ENCODE measurements around the gene CNPY4.
"Not testable (repeated sequence)": the region's sequence is repeated elsewhere in the genome, so short reads cannot be mapped to it uniquely, and the experiment has no call there.

The CNPY4 gene

GRCh38 chr7:100119970-100120732 lies 717 bp downstream of the CNPY4 start:
- peak; percentile 56 for DNase-seq (ENCODE audit: low read depth)

GRCh38 chr7:100120733-100121036 lies 1.3 kb downstream of the CNPY4 start:
- DNase-seq (ENCODE audit: low read depth), result no peak

DNA sequence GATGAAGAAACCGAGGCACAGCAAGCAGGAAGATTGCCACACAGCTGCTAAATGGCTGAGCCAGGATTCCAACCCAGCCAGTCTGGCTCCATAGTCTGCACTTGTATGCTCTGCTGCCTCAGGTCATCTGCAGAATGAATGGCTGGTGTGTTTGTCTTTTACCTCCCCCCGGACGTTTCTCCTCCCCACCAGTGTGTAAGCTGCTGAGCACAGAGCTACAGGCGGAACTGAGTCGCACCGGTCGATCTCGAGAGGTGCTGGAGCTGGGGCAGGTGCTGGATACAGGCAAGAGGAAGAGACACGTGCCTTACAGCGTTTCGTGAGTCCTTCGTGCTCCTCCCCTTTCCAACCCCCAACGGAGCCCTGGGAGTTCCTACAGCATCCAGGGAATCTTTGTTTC lies 2.6 kb downstream of the CNPY4 start:
- DNase-seq (ENCODE audit: low read depth), result no peak

DNA sequence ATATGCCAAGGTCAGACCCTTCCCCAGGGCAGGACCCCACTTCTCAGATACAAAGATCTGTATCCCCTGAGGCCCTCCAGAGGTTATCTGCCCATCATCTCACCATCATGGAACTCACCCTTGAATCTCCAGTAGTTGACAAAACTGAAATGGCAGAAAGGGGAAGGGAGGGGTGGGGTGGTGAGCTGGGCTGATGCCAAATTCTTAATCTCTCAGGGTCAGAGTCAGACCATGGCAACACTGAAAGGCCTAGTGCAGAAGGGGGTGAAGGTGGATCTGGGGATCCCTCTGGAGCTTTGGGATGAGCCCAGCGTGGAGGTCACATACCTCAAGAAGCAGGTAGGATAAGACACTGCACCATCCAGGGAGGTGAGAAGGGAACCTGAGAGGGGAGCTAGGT lies 3.1 kb downstream of the CNPY4 start:
- no peak for DNase-seq (ENCODE audit: low read depth)

DNA sequence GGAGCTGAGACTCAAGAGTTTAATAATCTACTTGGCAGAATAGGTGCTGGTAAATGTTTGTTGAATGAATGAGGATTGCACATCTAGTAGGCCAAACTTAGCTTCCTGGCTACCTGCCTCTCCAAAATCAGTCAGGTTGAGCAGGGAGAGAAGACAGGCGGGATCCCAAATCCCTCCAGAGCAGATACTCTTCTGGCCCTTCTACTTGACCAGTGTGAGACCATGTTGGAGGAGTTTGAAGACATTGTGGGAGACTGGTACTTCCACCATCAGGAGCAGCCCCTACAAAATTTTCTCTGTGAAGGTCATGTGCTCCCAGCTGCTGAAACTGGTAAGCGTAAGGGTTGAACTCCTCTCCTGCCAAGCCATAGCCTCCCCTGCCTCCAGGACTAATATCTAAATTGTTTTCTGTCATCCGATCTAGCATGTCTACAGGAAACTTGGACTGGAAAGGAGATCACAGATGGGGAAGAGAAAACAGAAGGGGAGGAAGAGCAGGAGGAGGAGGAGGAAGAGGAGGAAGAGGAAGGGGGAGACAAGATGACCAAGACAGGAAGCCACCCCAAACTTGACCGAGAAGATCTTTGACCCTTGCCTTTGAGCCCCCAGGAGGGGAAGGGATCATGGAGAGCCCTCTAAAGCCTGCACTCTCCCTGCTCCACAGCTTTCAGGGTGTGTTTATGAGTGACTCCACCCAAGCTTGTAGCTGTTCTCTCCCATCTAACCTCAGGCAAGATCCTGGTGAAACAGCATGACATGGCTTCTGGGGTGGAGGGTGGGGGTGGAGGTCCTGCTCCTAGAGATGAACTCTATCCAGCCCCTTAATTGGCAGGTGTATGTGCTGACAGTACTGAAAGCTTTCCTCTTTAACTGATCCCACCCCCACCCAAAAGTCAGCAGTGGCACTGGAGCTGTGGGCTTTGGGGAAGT lies 5.1 kb downstream of the CNPY4 start:
- no peak for DNase-seq (ENCODE audit: low read depth)

DNA sequence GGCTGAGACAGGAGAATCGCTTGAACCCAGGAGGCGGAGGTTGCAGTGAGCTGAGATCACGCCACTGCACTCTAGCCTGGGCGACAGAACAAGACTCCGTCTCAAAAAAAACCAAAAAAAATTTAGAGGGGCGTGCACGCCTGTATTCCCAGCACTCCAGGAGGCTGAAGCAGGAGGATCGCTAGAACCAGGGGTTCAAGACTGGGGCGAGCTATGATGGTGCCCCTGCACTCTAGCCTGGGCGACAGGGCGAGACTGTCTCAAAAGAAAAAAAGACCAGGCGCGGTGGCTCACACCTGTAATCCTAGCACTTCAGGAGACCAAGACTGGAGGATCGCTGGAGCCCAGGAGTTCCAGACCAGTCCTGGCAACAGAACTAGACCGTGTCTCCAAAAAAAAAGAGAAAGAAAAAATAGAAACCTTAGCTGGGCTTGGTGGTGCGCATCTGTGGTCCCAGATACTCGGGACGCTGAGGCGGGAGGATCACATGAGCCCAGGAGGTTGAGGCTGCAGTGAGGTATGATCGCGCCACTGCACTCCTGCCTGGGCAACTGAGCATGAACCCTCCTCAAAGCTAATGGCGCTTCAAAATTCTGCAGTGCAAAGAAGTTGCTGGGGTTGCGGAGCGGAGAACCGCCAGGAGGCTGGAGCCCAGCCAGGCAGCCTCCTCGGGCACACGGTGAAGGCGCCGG lies 7.0 kb downstream of the CNPY4 start:
- no peak for DNase-seq (ENCODE audit: low read depth)

- DNase-seq (ENCODE audit: low read depth), result peak; percentile 89
These were observed 7.8 kb downstream of the CNPY4 start, which contains the start of gene MBLAC1 for GRCh38 chr7:100126931-100127865. Gene MBLAC1, plus strand, starts transcription at chr7:100126967. Its CDS starts 429 bp downstream, at chr7:100127396.

DNA sequence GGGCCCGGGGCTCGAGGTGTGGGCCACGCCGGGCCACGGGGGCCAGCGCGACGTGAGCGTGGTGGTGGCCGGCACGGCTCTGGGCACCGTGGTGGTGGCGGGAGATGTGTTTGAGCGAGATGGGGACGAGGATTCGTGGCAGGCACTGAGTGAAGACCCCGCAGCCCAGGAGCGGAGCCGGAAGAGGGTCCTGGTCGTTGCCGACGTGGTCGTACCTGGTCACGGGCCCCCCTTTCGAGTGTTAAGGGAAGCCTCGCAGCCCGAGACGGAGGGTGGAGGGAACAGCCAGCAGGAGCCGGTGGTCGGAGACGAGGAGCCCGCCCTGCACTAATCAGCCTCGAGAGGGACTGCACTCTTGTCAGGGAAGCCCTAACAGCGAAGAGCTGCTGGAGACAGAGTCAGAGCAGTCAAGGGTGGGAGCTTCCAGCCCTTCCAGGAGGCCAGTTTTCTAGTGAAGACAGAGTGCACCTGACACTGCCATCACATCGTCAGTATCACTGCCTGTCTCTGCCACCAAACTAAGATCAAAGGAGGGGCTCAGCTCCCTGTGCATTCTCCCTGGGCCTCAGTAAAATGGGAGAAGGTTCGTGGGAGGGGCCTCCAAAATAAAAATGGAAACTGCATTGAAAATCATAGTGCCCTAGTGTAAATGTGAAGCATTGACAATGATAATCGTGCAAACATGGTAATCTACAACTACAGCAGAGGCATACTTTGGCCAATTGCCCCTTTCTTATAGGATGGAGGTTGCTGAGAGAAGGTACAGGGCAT lies 8.6 kb downstream of the CNPY4 start:
- no peak for DNase-seq (ENCODE audit: low read depth)

DNA sequence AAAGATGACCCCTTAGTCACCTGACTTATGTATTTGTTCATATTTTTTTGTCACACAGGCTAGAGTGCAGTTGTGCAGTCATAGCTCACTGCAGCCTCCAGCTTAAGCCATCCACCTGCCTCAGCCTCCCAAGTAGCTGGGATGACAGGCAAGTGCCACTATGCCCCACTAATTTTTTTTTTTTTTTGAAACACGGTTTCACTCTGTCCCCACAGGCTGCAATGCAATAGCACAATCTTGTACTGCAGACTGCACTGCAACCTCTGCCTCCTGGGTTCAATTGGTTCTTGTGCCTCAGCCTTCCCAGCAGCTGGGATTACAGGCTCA lies 9.2 kb downstream of the CNPY4 start:
- no peak for DNase-seq (ENCODE audit: low read depth)

DNA sequence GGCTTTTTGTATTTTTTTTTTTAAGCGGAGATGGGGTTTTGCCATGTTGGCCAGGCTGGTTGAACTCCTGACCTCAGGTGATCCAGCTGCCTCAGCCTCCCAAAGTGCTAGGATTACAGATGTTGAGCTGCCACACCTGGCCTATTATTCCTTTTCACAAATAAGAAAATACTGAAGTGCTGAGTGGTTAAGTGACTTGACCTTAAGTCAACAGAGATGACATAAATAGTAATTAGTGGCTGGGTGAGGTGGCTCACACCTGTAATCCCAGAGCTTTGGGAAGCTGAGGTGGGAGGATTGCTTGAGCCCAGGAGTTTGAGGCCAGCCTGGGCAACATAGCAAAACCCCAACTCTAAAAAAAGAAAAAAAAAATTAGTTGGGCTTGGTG lies 10.8 kb downstream of the CNPY4 start:
- DNase-seq (ENCODE audit: low read depth), result not testable (repeated sequence)

DNA sequence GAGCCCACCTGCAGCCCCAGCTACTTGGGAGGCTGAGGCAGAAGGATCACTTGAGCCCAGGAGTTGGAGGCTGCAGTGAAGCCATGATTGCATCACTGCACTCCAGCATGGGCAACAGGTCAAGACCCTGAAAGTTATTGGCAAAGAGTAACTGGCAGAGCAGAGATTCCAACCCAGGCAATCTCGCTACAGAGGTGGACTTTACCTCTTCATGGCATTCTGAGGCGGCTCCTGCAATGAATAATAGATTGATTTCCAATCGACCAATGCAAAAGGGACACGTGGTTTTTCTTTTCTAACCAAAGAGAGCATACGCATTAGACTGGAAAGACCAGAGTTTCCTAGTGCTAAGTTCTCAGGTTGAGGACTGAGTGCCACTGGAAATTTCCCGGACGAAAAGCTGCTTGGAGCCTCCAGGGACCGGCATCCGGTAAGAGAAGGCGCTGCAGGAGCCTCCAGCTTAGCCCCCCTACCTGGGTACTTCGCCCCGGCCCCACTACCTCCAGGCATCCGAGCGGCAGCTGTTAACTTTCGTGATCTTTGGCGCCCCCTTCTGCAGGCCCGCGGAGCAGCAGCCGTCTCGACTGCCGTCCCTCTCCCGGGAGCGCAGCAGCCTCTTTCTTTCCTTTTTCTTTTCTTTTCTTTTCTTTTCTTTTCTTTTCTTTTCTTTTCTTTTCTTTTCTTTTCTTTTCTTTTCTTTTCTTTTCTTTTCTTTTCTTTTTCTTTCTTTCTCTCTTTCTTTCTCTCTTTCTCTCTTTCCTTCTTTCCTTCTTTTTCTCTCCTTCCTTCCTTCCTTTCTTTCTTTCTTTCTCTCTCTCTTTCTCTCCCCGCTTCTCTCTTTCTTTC lies 11.4 kb downstream of the CNPY4 start:
- peak; percentile 76 for DNase-seq (ENCODE audit: low read depth)

DNA sequence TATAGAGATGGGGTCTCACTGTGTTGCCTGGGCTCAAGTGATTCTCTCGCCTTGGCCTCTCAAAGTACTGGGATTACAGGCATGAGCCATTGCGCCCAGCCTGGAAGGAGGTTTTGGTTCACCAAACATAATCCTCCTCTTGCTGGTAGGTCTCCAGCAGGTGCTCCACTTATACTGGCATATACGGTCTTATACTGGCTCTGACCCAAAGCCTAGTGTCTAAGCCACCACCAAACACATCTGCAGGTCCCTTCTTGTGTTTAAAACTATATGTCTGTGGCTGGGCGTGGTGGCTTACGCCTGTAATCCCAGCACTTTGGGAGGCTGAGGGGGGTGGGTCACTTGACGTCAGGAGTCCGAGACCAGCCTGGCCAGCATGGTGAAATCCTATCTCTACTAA lies 12.7 kb downstream of the CNPY4 start:
- no peak for DNase-seq (ENCODE audit: low read depth)

DNA sequence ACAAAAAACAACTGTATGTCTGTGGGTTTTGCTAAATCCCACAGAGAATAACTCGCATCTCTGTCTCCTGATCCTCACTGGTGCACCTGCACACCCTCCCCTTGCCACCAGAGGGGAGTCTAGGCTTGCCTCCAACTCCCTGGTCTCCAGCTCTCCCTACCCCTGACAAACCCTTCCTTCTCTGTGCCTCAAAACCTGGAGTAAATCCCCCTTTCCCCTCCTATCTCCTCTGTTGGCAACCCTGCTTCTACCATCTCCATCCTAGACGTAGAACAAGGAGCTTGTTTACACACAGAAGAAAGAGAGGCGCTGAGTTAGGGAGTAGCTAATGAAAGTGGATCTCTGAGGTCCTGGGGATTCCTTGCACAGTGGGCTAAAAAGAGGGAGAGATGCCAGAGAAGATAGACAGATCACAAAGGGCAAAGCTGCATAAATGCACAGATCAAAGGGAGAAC lies 13.3 kb downstream of the CNPY4 start:
- DNase-seq (ENCODE audit: low read depth), result no peak

DNA sequence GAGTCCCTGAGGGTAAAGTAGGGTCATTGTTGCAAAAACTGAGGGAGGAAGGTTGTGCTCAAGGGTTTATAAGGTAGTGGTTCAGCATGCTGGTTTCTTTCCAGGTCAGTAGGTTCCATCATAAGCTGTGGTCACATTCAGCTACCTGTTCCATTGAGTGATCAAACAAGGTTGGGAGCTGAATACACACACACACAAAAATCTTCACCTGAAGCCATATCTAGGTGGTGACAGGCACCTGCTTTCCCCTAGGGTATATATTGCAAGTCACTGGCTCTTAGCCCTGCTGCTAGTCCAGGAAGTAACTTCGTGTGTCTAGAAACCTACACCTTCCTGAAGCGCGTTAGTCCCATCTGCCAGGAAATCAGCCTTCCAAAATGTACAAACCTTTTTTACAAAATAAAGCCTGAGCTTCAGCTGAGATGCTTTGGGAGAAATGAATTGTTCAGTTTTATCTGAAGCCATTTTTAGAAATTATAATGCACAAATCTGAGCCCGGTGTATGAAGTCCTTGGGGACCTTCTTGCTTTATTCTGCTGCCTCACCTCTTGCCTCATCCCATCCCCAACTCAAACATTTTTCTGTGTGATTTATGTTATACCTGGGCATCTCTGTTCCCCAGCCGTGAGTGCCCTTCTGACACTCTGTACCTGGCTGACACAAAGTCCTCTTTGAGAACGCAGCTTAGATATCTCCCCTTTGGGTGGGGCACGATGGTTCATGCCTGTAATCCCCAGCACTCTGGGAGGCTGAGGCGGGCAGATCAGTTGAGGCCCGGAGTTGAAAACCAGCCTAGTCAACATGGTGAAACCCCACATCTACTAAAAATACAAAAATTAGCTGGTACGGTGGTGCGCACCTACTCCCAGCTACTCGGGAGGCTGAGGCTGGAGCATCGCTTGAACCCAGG lies 18.7 kb downstream of the CNPY4 start:
- DNase-seq (ENCODE audit: low read depth), result no peak

- no peak for DNase-seq (ENCODE audit: low read depth)
These were observed 22.1 kb downstream of the CNPY4 start for GRCh38 chr7:100141555-100141949.

DNA sequence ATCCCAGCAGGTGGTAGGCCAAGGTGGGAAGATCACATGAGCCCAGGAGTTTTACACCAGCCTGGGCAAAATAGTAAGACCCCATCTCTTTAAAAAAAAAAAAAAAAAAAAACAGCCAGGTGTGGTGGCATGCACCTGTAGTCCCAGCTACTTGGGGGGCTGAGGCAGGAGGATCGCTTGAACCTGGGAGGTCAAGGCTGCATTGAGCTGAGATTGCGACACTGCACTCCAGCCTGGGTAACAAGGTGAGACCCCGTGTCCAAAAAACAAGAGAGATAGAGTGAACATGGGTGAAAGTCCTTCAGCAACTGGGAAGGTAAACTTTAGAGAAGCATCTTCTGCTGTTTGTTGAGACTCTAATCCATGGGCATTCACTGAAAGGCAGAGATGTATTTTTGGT lies 23.0 kb downstream of the CNPY4 start:
- no peak for DNase-seq (ENCODE audit: low read depth)

DNA sequence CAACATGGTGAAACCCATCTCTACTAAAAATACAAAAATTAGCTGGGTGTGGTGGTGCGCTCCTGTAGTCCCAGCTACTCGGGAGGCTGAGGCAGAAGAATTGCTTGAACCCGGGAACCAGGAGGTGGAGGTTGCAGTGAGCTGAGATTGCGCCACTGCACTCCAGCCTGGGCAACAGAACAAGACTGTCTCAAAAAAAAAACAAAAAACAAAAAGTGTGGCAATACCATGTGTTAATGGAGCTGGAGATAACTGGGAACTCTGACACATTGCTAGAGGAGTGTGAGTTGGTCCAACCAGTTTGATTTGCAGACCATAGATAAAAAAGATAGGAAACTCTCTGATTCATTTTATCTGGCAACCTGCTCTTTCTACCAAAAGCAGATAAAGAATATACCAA lies 26.9 kb downstream of the CNPY4 start:
- not testable (repeated sequence) for DNase-seq (ENCODE audit: low read depth)

- DNase-seq (ENCODE audit: low read depth), result no peak
These were observed 27.8 kb downstream of the CNPY4 start for GRCh38 chr7:100147278-100147677.

DNA sequence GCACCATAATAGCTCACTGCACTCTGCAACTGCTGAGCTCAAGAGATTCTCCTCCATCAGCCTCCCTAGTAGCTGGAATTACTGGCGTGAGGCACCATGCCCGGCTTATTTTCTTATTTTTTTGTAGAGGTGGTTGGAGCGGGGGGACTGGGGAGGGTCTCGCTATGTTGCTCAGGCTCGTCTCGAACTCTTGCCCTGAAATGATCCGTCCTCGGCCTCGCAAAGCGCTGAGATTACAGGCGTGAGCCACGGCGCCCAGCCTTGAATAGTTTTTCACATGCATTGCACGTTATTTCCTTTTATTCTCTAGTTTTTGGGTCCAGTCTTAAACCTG lies 28.8 kb downstream of the CNPY4 start:
- no peak for DNase-seq (ENCODE audit: low read depth)
